Stimulated activated CD8-positive, alpha-beta memory T cell treated with anti-CD3 and anti-CD28 coated beads, Interleukin-4, amount 100 ng/mL, for 48 hours (primary cell): ENCODE data around the gene HRH2.
"Not testable (repeated sequence)": the region's sequence is repeated elsewhere in the genome, so short reads cannot be mapped to it uniquely, and the experiment has no call there.

Source experiments
- DNase-seq: peaks from one replicate; pipeline ENCODE4 v3.0.0-alpha.2; 2020

The HRH2 gene

DNA sequence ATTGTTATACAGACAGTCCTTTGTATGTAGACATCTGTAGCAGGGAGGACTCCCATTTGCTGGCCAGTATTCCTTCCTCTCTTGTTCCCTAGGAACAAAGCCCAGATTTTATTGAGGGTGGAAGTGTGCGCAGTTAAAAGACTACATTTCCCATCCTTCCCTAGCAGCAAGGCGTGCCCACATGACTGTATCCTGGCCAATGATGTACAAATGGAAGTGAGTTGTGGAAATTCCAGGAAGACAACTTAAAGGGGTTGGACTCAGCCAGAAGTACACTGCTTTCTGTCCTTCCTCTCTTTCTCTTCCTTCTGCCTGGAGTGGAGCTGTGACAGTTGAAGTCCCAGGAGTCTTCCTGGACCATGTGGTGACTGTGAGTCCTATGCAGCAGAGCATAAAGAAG lies 89.0 kb downstream of the HRH2 start:
- DNase-seq, result no peak

DNA sequence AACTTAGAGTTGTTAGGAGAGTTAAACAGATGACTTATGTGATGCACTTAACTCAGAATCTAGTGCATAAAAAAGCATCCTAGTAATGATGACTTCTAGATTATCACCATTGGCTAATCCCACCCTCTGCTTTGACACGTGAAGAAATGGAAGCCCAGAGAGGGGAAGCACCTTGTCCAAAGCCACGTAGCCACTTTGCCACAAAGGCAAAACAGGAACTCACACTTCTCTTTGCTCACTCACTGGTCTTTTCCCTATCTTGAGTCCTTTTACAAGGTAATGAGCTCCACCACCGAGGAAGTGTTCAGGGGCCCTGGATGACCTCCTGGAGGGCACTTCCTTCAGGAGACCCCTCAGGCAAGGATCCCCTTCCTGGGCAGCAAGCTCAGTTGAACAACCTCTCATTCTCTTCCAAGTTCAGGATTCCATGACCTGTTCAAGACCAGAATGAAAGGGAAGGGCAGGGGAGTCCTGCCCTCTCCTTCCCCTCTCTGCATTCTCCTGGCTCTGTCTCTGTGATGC lies 89.7 kb downstream of the HRH2 start:
- no peak for DNase-seq

DNA sequence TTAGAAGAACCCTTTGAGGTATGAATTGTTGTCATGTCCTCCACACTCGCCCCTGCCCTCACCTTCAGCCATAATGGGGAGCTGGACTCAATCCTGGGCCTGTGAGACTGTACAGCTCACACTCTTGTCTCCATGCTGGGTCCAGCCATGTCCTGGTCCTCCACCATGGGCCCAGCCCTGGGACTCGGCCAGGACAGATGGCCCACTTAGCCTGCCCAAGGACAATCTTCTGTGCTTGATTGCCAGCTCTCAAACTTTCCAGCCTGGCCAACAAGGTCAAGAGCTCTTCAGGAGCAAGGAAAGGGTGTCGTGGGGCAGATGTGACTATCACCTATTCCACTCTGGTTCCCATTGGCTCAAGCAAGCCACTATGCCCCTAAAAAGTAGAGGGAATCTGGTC lies 90.8 kb downstream of the HRH2 start:
- DNase-seq, result no peak

DNA sequence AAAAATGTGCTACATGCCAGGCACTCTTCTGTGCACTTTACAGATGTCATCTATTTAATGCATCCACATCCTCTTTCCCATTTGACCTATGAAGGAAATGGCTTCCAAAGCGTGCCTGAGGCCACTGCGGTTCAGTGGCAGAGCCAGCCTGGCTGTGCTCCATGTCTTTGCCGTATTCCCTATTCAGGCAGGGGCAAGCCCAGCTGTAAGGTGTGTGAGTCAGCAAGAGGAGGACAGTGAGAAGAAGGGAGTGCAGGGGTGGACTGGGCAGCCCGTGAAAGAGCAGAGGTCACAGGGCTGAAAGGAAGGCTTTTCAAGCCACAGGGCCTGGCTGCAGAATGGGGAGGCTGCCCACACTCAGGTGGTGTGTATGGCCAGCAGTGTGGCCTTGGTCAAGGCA lies 91.7 kb downstream of the HRH2 start:
- DNase-seq, result no peak

DNA sequence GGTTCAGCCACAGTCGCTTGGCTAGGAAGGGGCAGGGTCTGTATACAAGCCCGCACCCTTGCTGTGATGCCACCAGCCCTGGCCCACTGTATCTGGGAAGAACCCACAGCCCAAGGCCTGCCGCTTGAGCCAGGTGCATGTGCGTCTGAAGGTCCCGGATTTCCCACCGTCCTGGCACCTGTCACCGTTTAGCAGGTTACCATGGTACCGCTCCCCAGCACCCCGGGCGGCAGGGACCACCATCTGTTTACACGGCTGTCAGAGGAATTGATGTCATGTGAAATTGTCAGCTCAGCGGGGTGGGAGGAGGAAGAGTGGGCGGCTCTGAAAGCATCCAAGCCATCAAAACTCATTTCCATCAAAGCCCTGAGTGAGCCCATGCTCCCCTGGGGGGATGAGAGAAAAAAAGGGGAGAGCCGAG lies 92.7 kb downstream of the HRH2 start:
- no peak for DNase-seq

DNA sequence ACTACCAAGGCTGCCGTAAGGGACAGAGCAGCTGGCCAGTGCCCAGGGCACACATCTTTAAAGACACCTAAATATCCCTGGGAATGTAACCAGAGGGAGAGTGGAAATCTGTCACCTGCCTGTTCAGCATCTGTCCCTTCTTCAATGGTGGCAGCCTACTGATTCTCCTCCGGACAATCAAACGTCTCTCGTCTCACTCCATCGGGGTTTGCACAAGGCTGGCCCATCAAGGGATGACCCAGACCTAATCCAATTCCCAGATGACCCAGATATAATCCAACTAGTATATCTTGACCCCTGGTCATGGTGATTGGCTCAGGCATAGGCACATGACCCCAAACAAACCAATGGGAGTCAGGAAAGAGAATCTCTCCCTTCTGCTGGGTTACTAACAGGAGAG lies 93.5 kb downstream of the HRH2 start:
- no peak for DNase-seq

DNA sequence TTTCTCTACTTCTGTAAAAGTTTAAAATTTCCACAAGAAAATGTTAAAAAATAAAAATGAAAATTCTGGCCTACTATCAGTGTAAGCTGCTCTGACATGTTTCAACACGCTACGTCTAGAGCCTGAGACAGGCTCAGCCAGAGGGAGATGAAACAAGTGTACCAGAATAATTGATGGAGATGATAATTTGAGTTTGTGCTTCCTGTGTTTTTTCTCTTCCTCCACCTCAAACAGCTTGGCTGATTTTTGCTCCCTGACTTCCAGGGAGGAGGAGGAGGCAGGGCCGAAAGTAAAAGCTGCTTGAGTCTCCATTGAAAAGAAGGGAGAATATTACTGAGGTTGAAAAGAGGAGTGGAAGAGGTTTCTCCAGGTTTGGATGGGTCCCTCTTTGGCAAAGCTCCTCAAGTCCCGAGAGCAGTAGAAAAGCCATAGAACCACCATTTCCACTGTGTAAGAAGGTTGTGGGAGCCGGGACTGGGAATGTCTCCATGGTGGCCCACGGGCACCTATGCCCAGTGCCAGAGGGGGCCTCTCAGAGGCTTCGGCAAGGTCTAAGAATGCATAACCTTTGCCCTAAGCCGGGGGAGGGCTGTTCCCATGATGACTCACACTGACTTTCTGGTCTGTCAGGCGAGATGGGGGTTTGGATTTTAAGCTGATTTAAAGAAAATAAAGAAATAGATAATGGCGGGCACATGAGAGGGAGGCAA lies 95.1 kb downstream of the HRH2 start:
- peak; percentile 19 for DNase-seq

DNA sequence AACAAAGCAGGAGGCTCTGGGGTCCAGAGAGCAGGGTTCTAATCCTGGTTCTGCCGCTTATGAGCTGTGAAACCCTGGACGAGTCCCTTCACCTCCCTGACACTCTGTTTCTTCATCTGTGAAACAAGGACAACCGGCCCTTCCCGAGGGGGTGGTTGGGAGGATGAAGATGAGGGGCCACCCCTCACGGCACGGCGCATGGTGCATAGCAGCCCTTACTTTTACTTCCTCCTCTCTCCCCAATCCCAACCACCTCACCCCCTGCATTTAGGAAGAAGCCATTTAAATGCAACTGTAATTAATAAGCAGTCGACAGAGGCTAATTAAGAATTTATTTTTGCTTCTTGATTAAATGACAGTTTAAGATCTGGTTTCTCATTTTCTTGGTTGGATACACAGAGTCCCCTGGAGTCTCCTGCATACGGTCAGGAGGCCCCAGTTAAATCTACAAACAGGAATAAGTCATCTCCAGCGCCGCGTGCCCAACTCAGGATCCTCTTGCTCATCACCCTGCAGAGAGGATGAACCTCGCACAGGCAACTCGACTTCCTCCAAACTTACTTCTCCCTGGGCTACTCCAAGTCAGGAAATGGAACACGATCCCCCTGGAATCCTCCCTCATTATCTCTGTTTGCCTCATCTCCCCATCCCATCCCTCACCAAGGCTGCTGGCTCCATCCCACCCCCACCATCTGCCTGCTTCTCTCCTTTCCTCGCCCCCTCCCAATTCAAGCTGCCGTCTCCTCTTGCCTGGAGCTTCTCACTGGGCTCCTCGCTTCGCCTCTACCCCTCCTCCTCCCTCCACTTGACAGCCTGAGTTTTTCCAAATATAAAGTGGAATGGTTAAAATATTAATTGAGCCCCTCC lies 95.9 kb downstream of the HRH2 start:
- no peak for DNase-seq

DNA sequence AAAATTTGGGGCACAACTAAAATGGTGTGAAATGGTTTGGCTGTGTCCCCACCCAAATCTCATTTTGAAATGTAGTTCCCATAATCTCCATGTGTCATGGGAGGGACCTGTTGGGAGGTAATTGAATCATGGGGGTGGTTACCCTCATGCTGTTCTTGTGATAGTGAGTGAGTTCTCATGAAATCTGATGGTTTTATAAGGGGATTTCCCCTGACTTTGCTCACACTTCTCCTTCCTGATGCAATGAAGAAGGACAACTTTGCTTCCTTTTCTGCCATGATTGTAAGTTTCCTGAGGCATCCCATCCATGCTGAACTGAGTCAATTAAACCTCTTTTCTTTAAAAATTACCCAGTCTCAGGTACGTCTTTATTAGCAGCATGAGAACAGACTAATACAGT lies 102.1 kb downstream of the HRH2 start:
- DNase-seq, result not testable (repeated sequence)
